Measurements from ENCODE around the gene HUS1.
A peak's percentile ranks its signal among the peaks of the same experiment; 100 is the strongest.
"Not testable (repeated sequence)": the region's sequence is repeated elsewhere in the genome, so short reads cannot be mapped to it uniquely, and the experiment has no call there.

The HUS1 gene

GRCh38 chr7:47944536-47945260 is 34.7 kb downstream of the HUS1 start:
- no peak for DNase-seq

GRCh38 chr7:47943676-47944474 is 35.5 kb downstream of the HUS1 start:
- DNase-seq, result no peak

- not testable (repeated sequence) for DNase-seq
Measured at GRCh38 chr7:47942651-47943050, 36.8 kb downstream of the HUS1 start.

GRCh38 chr7:47942132-47942531 is 37.3 kb downstream of the HUS1 start:
- DNase-seq, result no peak

DNA sequence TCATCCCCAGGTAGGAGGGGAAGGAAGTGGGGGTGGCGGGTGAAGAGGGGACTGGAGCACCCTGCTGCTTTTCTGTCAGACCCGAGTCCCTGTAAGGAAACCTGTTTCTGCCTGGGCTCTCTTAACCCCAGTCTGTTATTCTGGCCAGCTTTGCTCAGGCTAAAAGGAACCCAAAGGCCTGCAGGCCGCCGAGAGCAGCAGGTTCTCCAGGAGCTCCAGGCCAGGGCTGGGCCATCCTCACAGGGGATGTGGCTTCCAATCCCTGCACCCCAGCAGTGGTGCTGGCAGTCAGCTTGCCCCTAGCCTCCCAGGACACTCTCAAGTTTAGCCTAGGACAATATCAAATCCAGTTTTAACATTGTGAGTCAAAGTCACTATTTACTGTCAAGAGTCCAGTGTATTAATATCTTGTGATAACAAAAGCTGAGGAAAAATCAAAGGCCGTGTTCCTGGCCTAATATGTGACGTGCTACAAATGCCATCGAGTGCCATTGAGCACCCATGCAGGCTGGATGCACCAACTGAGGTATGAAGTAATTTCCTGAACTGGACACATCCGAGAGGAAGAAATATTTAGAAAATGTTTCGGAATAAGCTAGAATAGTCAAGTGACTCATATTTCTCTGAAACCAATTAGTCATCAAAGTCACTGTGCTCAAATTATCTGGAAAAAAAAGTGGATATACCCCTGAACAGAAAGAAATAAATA is 38.1 kb downstream of the HUS1 start:
- peak; percentile 95 for DNase-seq

GRCh38 chr7:47940088-47941013 is 39.1 kb downstream of the HUS1 start:
- DNase-seq, result peak; percentile 91

- DNase-seq, result no peak
Measured at GRCh38 chr7:47939425-47940036, 39.9 kb downstream of the HUS1 start.

- DNase-seq, result no peak
Measured at GRCh38 chr7:47938574-47939165, 40.7 kb downstream of the HUS1 start.

GRCh38 chr7:47937711-47938573 is 41.5 kb downstream of the HUS1 start:
- DNase-seq, result no peak

DNA sequence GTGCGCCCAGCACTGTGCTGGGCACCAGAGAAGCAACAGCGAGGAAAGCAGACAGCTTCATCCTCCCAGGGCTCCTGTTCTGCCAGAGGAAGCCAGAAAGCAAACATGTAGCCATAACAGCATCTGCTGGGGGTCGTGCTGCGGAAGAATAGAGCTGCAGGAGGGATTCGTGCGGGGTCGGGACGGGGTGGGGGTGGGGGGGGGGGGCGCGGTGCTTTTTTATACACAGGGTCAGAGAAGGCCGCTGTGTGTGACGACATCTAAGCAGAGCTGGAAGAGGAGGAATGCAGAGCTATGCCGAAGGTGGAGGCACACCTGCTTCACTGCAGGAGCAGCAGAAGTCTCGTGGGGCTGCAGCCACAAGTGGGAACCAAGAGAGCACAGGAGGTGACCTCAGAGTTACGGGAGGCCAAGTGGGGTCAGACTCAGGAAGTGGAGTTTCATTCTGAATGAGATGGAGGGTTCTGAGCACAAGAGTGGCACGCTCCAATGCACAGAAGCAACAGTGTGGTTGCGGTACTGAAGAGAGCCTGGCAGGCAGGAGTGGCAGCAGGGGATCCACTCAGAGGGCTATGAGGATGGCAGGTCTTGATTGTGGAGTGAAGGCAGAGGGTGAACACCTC is 42.2 kb downstream of the HUS1 start:
- no peak for DNase-seq

DNA sequence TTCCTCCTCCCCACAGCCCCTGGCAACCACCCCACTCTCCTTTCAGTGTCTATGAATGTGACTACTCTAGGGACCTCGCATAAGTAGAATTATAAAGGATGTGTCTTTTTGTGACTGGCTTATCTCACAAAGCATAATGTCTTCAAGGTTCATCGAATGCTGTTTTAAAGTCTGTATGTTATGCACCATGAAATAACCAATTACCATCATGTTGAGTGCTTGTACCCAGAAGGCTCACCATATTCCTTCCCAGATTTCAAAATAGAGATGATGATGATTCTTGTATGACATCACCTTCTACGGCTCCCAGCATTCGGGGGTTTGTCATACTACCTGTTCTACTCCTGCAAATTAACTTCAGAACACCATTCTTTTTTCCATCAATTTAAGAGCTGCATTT is 43.1 kb downstream of the HUS1 start:
- no peak for DNase-seq

DNA sequence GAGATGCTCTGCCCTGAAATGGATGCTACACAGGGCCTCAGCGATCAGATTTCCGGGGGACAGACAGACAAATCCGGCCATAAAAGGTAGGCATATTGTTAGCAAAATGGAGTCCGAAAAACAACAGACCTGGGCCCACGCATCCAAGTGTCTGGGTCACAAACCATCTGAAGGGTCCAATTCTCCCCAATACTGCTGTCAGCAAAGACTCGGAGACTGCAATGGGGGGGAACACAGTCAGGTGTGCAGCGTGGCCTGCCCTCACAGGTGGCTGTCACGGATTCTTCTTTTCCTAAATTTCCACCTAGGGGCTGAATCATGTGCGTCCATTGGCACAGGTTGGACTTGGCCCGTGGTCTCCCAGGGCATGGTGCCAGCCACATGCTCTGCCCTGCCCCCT is 44.1 kb downstream of the HUS1 start:
- DNase-seq, result no peak

DNA sequence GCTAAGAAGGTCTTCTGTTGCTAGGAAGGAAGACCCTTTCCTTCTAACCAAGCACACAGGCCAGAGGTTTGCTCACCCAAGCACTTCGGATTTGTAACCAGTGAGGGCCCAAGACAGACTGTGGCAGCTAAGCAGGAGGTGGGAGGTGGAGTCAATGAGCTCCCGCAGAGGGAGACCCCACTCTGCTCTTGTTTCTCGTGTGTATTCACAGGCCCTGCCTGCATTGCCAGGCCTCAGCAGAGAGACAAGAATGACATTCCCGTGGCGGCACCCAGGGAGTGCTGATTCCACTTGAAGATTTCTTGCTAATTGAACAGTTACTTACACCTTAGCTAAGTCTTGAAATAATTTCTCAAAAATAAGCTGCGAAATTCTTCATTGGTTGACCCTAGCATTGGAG is 44.6 kb downstream of the HUS1 start:
- no peak for DNase-seq

GRCh38 chr7:47933215-47933614 is 46.2 kb downstream of the HUS1 start:
- no peak for DNase-seq

DNA sequence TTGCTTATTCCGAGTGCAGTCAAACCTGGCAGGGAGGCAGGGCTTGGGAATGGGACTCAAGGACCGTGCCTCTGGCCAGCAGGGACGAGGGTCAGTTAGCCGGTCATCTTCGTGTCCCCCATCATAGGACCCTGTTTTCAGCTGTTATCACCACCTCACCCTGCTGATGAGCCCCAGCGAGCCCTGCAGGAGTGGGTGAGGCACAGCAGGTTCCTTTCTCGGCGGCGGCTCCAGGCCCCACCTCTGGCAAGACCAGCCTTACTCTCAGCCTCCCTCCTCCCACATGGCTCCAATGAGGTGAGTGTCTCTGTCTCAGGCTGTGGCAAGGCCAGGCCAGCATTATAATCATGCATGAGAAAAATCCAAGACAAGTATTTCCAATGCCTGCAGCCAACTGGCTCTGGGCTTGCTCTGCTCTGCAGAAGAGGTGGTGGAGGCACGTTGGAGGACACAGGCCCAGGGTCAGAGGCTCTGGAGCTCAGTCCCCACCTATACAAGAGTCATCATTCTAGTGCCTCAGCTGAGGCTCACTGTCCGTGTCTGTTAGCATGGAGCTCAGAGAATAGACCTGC is 46.9 kb downstream of the HUS1 start:
- DNase-seq, result no peak

GRCh38 chr7:47932016-47932415 is 47.4 kb downstream of the HUS1 start:
- DNase-seq, result peak; percentile 44

- DNase-seq, result peak; percentile 58
Measured at GRCh38 chr7:47931005-47932004, 48.1 kb downstream of the HUS1 start.

- no peak for DNase-seq
Measured at GRCh38 chr7:47924266-47924665, 55.1 kb downstream of the HUS1 start.

All from fibroblast of skin of back (primary cell).